HG03280 (cell line): ENCODE measurements around the gene NOD1.

Experiments used
- ATAC-seq: cut with Tn5 transposase; IDR thresholded peaks from one replicate; pipeline ENCODE4 v1.9.1; 2021; ENCODE audit warnings: mild to moderate bottlenecking, moderate library complexity; ENCODE audit not compliant: unreplicated experiment

Gene NOD1

DNA sequence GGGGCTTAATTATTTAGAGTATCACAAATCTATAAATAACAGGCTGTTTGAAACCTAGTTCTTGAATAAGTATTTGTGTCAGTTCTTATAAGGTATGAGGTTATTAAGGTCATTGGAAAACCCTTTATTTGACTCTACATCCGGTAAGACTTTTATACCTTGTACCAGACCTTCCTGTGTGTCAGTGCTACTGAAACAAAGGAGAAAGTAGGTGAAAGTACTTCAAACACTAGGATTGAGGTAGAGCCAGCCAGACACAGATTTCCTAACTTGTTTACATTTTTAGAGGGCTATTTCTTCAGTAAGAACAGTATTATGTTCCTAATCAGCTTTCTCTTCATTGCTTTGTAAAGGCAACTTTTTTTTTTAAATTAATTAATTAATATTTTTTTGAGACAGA is 100.3 kb downstream of the NOD1 start:
- ATAC-seq, result no peak
